ENCODE data around the gene DDR1.
"Not testable (repeated sequence)": the region's sequence is repeated elsewhere in the genome, so short reads cannot be mapped to it uniquely, and the experiment has no call there.

Gene DDR1

DNA sequence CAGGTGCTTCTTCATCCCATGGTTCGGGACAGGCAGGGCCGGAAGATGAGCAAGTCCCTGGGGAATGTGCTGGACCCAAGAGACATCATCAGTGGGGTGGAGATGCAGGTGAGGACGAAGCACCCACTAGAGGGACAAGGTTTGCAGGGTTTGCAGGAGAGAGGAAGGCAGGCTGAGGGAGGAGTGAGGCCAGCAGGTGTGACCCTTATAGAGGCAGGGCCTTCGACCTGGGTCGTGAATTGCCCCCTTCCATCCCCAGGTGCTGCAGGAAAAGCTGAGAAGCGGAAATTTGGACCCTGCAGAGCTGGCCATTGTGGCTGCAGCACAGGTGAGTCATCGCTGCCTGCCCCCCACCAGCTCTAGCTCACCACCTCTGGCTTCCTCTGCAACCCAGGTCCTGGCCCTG lies 38.1 kb downstream of the DDR1 start:
- no peak for DNase-seq

DNA sequence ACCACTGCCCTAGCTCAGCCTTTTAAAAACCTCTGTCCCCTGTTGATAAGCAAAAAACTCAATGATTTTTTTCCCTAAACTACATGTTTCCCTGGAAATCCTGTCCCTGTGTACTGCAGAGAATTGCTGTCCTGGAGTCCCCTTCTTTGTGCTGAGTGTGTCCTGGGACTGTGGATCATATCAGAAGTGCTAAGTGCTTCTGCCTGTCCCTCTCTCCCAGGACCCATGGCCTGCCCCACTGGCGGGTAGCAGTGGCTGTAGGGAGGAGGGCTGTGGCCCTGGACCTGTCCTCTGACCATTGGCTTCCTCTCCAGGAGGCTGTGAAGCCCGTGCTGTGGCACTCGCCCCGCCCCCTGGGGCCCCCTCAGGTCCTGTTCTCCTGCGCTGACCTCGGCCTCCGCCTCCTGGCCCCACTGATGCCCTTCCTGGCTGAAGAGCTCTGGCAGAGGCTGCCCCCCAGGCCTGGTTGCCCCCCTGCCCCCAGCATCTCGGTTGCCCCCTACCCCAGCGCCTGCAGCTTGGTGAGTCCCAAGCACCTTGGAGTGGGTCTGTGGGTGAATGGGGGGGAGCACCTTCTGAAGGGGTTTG lies 39.8 kb downstream of the DDR1 start:
- not testable (repeated sequence) for DNase-seq

DNA sequence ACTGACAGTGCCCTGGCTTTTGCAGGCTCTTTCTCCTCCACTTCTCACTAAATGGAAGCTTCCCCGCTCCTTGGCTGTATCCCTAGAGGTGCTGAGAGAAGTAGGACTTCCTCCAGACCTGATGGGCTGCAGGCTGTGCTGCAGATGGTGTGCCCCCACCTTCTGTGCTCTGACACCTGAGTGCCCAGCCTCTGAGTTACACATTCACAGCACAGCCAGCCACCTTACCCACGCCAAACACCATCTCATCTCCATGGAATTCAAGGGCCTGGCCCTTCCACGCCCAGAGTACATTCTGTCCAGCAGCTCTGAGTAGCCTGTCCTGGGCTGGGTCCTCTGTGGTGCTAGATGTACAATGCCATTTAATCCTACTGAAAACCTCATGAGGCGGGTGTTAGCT lies 42.3 kb downstream of the DDR1 start:
- no peak for DNase-seq

DNA sequence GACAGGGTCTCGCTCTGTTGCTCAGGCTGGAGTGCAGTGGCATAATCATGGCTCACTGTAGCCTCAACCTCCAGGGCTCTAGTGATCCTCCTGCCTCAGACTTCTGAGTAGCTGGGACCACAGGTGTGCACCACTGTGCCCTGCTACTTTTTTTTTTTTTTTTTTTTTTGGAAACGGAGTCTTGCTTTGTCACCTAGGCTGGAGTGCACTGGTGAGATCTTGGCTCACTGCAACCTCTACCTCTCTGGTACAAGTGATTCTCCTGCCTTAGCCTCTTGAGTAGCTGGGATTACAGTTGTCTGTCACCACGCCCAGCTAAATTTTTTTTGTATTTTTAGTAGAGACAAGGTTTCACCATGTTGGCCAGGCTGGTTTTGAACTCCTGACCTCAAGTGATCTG lies 42.8 kb downstream of the DDR1 start:
- not testable (repeated sequence) for DNase-seq

DNA sequence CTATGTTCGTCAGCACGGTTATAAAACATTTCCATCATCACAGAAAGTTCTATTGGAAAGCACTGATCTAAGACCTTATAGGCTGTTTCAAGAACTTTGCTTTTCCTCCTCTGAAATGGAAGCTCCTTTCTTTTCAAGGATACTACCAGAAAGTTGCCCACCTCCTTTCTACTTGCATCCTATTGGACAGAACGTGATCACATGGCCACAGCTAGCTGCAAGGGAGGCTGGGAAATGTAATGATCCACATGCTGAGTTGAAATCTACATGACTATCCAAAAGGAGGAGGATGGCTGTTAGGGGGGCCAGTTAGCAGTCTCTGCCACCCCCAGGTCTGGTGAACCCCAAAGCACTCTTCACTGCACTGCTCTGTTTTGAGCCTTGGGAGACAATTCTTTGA lies 44.4 kb downstream of the DDR1 start:
- no peak for DNase-seq

DNA sequence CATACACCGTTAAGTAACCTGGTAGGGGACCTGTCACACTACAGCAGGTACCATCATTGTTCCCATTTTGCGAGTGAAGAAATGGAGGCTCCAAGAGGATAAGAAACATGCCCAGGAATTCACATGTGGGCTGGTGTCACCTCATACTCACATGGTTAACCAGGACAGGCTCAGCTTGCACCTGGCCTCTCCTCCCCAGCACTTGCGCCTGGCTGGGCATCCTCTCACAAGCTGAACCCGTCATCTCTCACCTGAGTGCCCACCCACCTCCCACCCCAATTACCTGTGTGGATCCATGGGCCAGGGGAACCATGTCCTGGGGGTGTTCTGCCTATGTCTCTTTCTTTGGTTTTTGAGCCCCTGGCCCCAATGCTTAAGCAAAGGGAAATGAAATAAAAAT lies 46.2 kb downstream of the DDR1 start:
- DNase-seq, result no peak

DNA sequence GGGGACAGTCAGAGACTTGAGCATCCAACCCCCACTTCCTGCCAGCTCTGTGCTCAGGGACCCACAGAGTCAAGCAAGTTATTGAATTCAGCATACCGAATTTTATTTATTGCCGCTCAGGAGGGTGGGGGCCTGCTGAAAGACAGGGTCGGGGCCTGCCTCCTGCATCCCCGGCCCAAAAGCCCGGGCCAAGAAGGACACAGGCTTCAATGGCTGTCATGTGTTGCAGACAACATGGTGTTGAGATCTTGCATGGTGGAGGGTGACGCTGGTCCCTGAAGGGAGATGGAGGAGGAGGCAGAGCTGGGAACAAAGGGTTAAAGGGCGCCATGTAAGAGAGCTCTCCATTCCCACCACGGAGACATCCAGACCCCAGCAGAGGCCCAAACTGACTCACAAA lies 47.0 kb downstream of the DDR1 start:
- no peak for DNase-seq

GRCh38 chr6:30931969-30932645 lies 47.8 kb downstream of the DDR1 start, which contains the start of gene SFTA2:
SFTA2 (minus strand) TSS chr6:30932170; CDS start chr6:30932096, 74 bp downstream.
- no peak for DNase-seq

- no peak for DNase-seq
Observed at GRCh38 chr6:30932665-30933365, 48.5 kb downstream of the DDR1 start.

- no peak for DNase-seq
Observed at GRCh38 chr6:30935018-30935417, 50.7 kb downstream of the DDR1 start.

- no peak for DNase-seq
Observed at GRCh38 chr6:30937265-30937664, 52.9 kb downstream of the DDR1 start.

- no peak for DNase-seq
Observed at GRCh38 chr6:30938730-30939129, 54.4 kb downstream of the DDR1 start.

GRCh38 chr6:30939473-30939872 lies 55.2 kb downstream of the DDR1 start:
- no peak for DNase-seq

GRCh38 chr6:30940361-30940986 lies 56.2 kb downstream of the DDR1 start, which contains the start of gene MUCL3:
MUCL3 (plus strand) TSS chr6:30940973; CDS start chr6:30941000, 27 bp downstream.
- DNase-seq, result no peak

GRCh38 chr6:30942338-30943060 lies 58.2 kb downstream of the DDR1 start:
- DNase-seq, result no peak

DNA sequence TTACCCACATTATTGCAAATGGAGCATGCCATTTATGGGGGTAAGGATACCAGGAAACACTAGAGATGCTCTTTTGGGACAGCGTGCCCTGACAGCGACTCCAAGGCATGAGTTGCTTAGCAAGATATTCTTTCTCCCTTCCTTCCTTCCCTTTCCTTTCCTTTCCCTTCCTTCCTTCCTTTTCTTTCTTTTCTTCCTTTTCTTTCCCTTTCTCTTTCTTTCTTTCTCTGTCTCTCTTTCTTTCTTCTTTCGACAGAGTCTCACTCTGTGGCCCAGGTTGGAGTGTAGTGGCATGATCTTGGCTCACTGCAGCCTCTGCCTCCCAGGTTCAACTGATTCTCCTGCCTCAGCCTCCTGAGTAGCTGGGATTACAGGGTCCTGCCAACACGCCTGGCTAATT lies 59.7 kb downstream of the DDR1 start:
- DNase-seq, result no peak

DNA sequence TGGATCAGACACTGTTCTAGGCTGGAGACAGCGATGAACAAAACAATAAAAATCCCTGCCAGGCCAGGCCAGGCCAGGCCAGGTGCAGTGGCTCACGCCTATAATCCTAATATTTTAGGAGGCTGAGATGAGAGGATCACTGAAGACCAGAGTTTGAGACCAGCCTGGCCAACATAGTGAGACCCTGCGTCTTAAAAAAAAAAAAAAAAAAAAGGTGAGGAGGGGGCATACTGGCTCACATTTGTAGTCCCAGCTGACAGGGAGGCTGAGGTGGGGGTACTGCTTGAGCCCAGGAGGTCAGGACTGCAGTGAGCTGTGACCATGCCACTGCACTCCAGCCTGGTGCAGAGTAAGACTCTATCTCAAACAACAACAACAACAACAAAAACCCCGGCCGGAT lies 61.0 kb downstream of the DDR1 start:
- no peak for DNase-seq

DNA sequence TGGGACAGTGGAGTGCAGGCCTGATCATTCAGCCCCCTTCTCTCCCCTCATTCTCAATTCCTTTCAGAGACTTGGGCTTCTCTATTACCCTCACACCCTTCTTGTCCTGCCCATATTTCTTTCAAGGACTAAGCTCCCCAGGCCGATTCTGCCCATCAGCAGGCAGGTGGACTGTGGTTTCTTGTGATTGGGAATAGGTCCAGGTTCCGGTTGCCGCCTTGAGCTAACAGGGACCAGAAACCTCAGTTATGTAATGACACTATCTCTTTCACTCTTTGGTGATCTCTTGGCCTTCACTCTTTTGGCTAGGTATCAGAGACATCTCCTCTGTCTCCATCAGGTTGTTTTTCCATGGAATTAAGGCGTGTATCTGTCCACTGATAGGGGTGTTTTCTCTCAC lies 62.9 kb downstream of the DDR1 start:
- DNase-seq, result no peak

DNA sequence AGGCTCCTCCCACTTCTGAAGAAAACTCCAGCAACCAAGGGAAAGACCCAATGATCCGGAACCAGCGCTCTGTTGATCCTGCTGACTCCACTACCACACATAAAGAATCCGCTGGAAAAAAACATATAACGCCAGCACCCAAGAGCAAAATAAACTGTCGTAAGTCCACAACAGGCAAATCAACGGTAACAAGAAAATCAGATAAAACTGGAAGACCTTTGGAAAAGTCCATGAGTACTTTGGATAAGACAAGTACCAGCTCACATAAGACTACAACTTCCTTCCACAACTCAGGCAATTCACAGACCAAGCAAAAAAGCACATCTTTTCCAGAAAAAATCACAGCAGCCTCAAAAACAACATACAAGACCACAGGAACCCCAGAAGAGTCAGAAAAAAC lies 64.5 kb downstream of the DDR1 start:
- no peak for DNase-seq
